Endothelial cell of umbilical vein (primary cell): ENCODE data around the gene STAT1. TPM values are rescaled to one million over a fixed set of nuclear protein-coding genes. Genes with fewer than 3 reads are reported as not detected.

ENCODE experiments used
- BruUV-seq: library from RNA; stranded (reverse); fragments of 400-500 nt; replicated peaks from 2 replicates; lab custom pipeline; 2021; lab: Mats Ljungman, UMichigan
- CTCF ChIA-PET: fragments of 300-600, 350-600 bp; sonication (Branson Sonifier 250); formaldehyde crosslinking; loops from one replicate; lab custom pipeline; 2021; ENCODE audit warnings: antibody characterized with exemption, inconsistent platforms; lab: Charles Lee
- POLR2A ChIA-PET: fragments of 300-600, 350-600 bp; sonication (Branson Sonifier 250); formaldehyde crosslinking; loops from one replicate; lab custom pipeline; 2021; ENCODE audit warnings: antibody characterized with exemption, inconsistent platforms; lab: Charles Lee
- DNase-seq: peaks from one replicate; pipeline ENCODE4 v3.0.0-alpha.2; 2011; ENCODE audit warnings: low read depth, low spot score
- FAIRE-seq: peaks from 2 replicates; lab custom pipeline; 2011; peaks lifted over from hg19 to GRCh38; lab: Jason Lieb, UNC
- H2AFZ ChIP-seq: 2 replicates; pipeline ENCODE4 v1.6.0; 2012; ENCODE audit warnings: low read depth, low read length, control low read depth, inconsistent platforms
- H3K27ac ChIP-seq: 2 replicates; pipeline ENCODE4 v1.5.1; 2011; ENCODE audit warnings: low read depth, mild to moderate bottlenecking, control low read depth, low read length, moderate library complexity; ENCODE audit not compliant: insufficient read depth
- H3K27me3 ChIP-seq, 2 experiments: 2 replicates each; pipeline versions ENCODE4 v1.6.0 to v1.6.1; 2011; ENCODE audit warnings: low read length in 2 of 2, mixed read lengths in 1 of 2; ENCODE audit not compliant: control insufficient read depth in 2 of 2, insufficient read depth in 2 of 2
- H3K36me3 ChIP-seq, 2 experiments: 2 replicates in 1 of 2; 3 replicates in 1 of 2; pipeline ENCODE4 v1.5.1; 2011; ENCODE audit warnings: low read length in 2 of 2, mild to moderate bottlenecking in 1 of 2, moderate library complexity in 1 of 2; ENCODE audit not compliant: control insufficient read depth in 2 of 2, insufficient read depth in 2 of 2; ENCODE audit errors: extremely low read depth in 1 of 2
- H3K4me1 ChIP-seq: 3 replicates; pipeline ENCODE4 v1.5.1; 2011; ENCODE audit warnings: mild to moderate bottlenecking, low read length; ENCODE audit not compliant: control insufficient read depth, insufficient read depth; ENCODE audit errors: extremely low read depth
- H3K4me2 ChIP-seq: 2 replicates; pipeline ENCODE4 v1.6.1; 2011; ENCODE audit warnings: low read length, control low read depth, mixed read lengths; ENCODE audit not compliant: insufficient read depth
- H3K4me3 ChIP-seq, 3 experiments: fragments of 200-600 bp in 1 of 3; sonication (generic), shearing (Covaris generic) in 1 of 3; replicated peaks in 1 of 3; 2 replicates each; pipeline ENCODE4 v1.5.1; 2011 to 2016; ENCODE audit warnings: control low read depth in 3 of 3, low read length in 3 of 3, mild to moderate bottlenecking in 2 of 3, inconsistent platforms in 1 of 3, low read depth in 1 of 3, moderate library complexity in 1 of 3; ENCODE audit not compliant: insufficient read depth in 1 of 3
- H3K79me2 ChIP-seq: 2 replicates; pipeline ENCODE4 v1.6.0; 2012; ENCODE audit warnings: low read length, inconsistent platforms; ENCODE audit not compliant: control insufficient read depth, insufficient read depth
- H3K9ac ChIP-seq: replicated peaks from 2 replicates; pipeline ENCODE3; 2011; ENCODE audit warnings: low read length, control low read depth; ENCODE audit not compliant: insufficient read depth; ENCODE audit errors: extremely low read depth
- H3K9me1 ChIP-seq: replicated peaks from 3 replicates; pipeline ENCODE4 v1.6.0; 2011; ENCODE audit warnings: mild to moderate bottlenecking, low read length; ENCODE audit not compliant: control insufficient read depth, insufficient read depth; ENCODE audit errors: extremely low read depth
- H3K9me3 ChIP-seq: replicated peaks from 2 replicates; pipeline ENCODE4 v1.5.1; 2012; ENCODE audit warnings: low read length, inconsistent platforms; ENCODE audit not compliant: control insufficient read depth, insufficient read depth
- H4K20me1 ChIP-seq: replicated peaks from 2 replicates; pipeline ENCODE3; 2011; ENCODE audit warnings: mild to moderate bottlenecking, low read length; ENCODE audit not compliant: control insufficient read depth, insufficient read depth; ENCODE audit errors: extremely low read depth
- EZH2 ChIP-seq: IDR thresholded peaks from 2 replicates; pipeline ENCODE4 v1.6.1; 2012; ENCODE audit warnings: borderline replicate concordance, low read depth, mild to moderate bottlenecking, moderate library complexity, low read length, inconsistent platforms; ENCODE audit not compliant: severe bottlenecking
- FOS ChIP-seq: IDR thresholded peaks from 2 replicates; pipeline ENCODE4 v1.6.1; 2011; ENCODE audit warnings: mild to moderate bottlenecking, low read length, moderate library complexity, borderline replicate concordance; ENCODE audit not compliant: insufficient read depth
- GATA2 ChIP-seq: IDR thresholded peaks from 2 replicates; pipeline ENCODE4 v1.7.0; 2011; ENCODE audit warnings: low read depth, mild to moderate bottlenecking, moderate library complexity, mixed read lengths, low read length; ENCODE audit not compliant: insufficient read length, insufficient read depth
- JUN ChIP-seq: IDR thresholded peaks from 2 replicates; pipeline ENCODE4 v1.6.1; 2011; ENCODE audit warnings: borderline replicate concordance, low read depth; ENCODE audit not compliant: insufficient read length, insufficient read depth
- MYC ChIP-seq: IDR thresholded peaks from one replicate; pipeline ENCODE4 v1.6.1; 2011; ENCODE audit warnings: mild to moderate bottlenecking, low read depth, low read length
- POLR2A ChIP-seq: IDR thresholded peaks from 2 replicates; pipeline ENCODE4 v1.6.1; 2012; ENCODE audit warnings: low read depth, mild to moderate bottlenecking, control low read depth, low read length
- POLR2AphosphoS5 ChIP-seq: IDR thresholded peaks from 2 replicates; pipeline ENCODE4 v1.6.1; 2012; ENCODE audit warnings: low read depth, mild to moderate bottlenecking, control low read depth, low read length, moderate library complexity; ENCODE audit not compliant: insufficient read depth
- dilution Hi-C: fragments of 300-500 bp; cut with MboI; formaldehyde crosslinking; loops from one replicate; pipeline ENCODE4 v1.15.0; 2019; ENCODE audit warnings: low sequenced_read_pairs; ENCODE audit not compliant: extremely low pct_ligation_motif_present
- intact Hi-C: fragments of 100-400 bp; cut with micrococcal nuclease; formaldehyde crosslinking; loops from one replicate; pipeline ENCODE4 v1.10.0; 2022
- polyA plus RNA-seq, 4 experiments: library from polyadenylated mRNA; depleted of rRNA in 3 of 4; stranded (reverse) in 3 of 4; unstranded in 1 of 4; fragments of >200 nt; gene quantifications; 2 replicates each; pipeline versions ENCODE4 v1.2.1 to v1.2.3, GENCODE V29; 2011 to 2012; ENCODE audit warnings: missing spikeins in 1 of 4
- total RNA-seq: library from RNA; stranded (reverse); gene quantifications from 2 replicates; pipeline ENCODE4 v1.2.3, GENCODE V29; 2021
- TF ChIP-seq, protein P1 (sequence below): IDR thresholded peaks from 2 replicates; pipeline ENCODE4 v1.6.1; 2011; ENCODE audit not compliant: insufficient read depth, insufficient read length
- TF ChIP-seq, protein P2 (sequence below), 2 donors: IDR thresholded peaks; 1 replicate in 1 of 2; 2 replicates in 1 of 2; pipeline ENCODE4 v1.5.1; 2011; ENCODE audit warnings: low read length in 2 of 2, mild to moderate bottlenecking in 2 of 2, moderate library complexity in 2 of 2, control low read depth in 1 of 2, inconsistent platforms in 1 of 2, low read depth in 1 of 2; ENCODE audit not compliant: insufficient read depth in 1 of 2; ENCODE audit errors: extremely low read depth in 1 of 2

The STAT1 gene
- total and polyA plus RNA-seq, 2 donors (not counting 3 experiments of a cell fraction or from before 2014, with no cell fraction given): 64.2 to 67.6 TPM

DNA sequence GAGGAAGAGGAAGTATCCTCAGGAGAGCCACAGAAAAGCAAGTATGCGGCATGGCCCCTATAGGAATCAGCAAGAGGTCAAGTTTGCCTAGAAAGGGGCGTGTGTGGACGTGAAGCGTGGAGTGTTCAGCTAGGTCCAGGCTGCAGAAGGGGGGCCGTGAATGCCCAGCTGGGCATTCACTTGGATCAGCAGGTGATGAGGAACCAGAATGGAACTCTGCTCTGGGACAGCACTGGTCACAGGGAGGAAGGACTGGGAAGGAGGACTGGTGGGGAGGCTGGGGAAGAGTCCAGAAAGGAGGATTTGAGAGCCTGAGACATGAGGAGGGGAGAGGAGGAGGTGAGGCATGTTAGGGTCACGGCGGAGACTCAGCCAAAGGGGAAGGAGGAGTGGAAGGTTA lies 19.8 kb downstream of the STAT1 start:
- dilution Hi-C loops: no loop called here
- CTCF ChIA-PET: no interaction called here
- FAIRE-seq (no peak), DNase-seq (no peak)
- Histone ChIP-seq H2AFZ (no peak overlapping the region), H4K20me1 (no peaks in the 10 kb centered on the region), H3K27me3 (no peaks in the 10 kb centered on the region), H3K4me3 (no peak overlapping the region), H3K9me1 (no peaks in the 10 kb centered on the region), H3K79me2 (no peaks in the 10 kb centered on the region), H3K27ac (no peak overlapping the region), H3K36me3 (peaks cover 30 to 56% of the 10 kb centered on the region in 2 experiments), H3K4me2 (no peak overlapping the region), H3K9me3 (no peaks in the 10 kb centered on the region), H3K4me1 (no peaks in the 10 kb centered on the region), H3K9ac (no peak overlapping the region)
- POLR2A ChIA-PET: no interaction called here
- BruUV-seq: no TSS peak
- TF ChIP-seq, protein P1, sequence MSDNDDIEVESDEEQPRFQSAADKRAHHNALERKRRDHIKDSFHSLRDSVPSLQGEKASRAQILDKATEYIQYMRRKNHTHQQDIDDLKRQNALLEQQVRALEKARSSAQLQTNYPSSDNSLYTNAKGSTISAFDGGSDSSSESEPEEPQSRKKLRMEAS: no peak
- TF ChIP-seq JUN: no peak
- TF ChIP-seq FOS: no peak
- no peak for TF ChIP-seq POLR2AphosphoS5
- no peak for TF ChIP-seq MYC
- TF ChIP-seq POLR2A: no peak
- TF ChIP-seq, protein P2, sequence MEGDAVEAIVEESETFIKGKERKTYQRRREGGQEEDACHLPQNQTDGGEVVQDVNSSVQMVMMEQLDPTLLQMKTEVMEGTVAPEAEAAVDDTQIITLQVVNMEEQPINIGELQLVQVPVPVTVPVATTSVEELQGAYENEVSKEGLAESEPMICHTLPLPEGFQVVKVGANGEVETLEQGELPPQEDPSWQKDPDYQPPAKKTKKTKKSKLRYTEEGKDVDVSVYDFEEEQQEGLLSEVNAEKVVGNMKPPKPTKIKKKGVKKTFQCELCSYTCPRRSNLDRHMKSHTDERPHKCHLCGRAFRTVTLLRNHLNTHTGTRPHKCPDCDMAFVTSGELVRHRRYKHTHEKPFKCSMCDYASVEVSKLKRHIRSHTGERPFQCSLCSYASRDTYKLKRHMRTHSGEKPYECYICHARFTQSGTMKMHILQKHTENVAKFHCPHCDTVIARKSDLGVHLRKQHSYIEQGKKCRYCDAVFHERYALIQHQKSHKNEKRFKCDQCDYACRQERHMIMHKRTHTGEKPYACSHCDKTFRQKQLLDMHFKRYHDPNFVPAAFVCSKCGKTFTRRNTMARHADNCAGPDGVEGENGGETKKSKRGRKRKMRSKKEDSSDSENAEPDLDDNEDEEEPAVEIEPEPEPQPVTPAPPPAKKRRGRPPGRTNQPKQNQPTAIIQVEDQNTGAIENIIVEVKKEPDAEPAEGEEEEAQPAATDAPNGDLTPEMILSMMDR (IDR thresholded peaks at IDR 0.05; ENCODE audit: extremely low read depth in 1 of 2, insufficient read depth in 1 of 2, low read depth in 1 of 2, low read length in 2 of 2): no peak
- no peak for TF ChIP-seq EZH2
- TF ChIP-seq GATA2: no peak
- intact Hi-C loops: no loop called here
